K562 (cell line): ENCODE data around the gene ARMC6. TPM values are rescaled to one million over a fixed set of nuclear protein-coding genes. Genes with fewer than 3 reads are reported as not detected.

Source experiments
- ATF1 ChIP-seq, 2 experiments: fragments of 450-650 bp in 1 of 2; IDR thresholded peaks; 2 replicates each; pipeline ENCODE4 v1.6.1; 2016; ENCODE audit warnings: missing compliant biosample characterization in 1 of 2, missing genetic modification characterization in 1 of 2
- ATF6 ChIP-seq: sonication (generic); formaldehyde crosslinking; IDR thresholded peaks from 2 replicates; pipeline ENCODE4 v1.4.0; 2020; ENCODE audit warnings: mild to moderate bottlenecking, missing genetic modification reagents
- BACH1 ChIP-seq: fragments of 200-800 bp; sonication (Bioruptor generic); IDR thresholded peaks from 2 replicates; pipeline ENCODE4 v1.6.1; 2016; ENCODE audit warnings: missing genetic modification characterization, missing compliant biosample characterization
- CBX8 ChIP-seq: fragments of 200-600 bp; sonication (generic); IDR thresholded peaks from 2 replicates; pipeline ENCODE4 v1.6.1; 2012; ENCODE audit warnings: borderline replicate concordance, mixed run types, low read depth, mild to moderate bottlenecking, moderate library complexity, mixed read lengths, low read length, control low read depth, inconsistent platforms; ENCODE audit not compliant: poor library complexity, severe bottlenecking; ENCODE audit errors: extremely low read depth
- CC2D1A ChIP-seq: fragments of 450-650 bp; IDR thresholded peaks from 2 replicates; pipeline ENCODE4 v1.6.1; 2017; ENCODE audit warnings: mild to moderate bottlenecking
- CGGBP1 ChIP-seq: fragments of 250-450 bp; sonication (Bioruptor Pico); IDR thresholded peaks from 2 replicates; pipeline ENCODE4 v1.9.0; 2021; ENCODE audit warnings: mild to moderate bottlenecking
- EP300 ChIP-seq: IDR thresholded peaks from 2 replicates; pipeline ENCODE4 v1.6.1; 2012; ENCODE audit warnings: low read length, improper control_type of control experiment
- HDAC3 ChIP-seq: fragments of 450-650 bp; IDR thresholded peaks from 2 replicates; pipeline ENCODE4 v1.6.1; 2018; ENCODE audit warnings: borderline replicate concordance, mild to moderate bottlenecking, moderate library complexity; ENCODE audit not compliant: partially characterized antibody
- KDM1A ChIP-seq, 2 experiments: fragments of 450-650 bp; IDR thresholded peaks; 2 replicates each; pipeline ENCODE4 v1.6.1; 2016; ENCODE audit warnings: mild to moderate bottlenecking in 2 of 2
- KLF6 ChIP-seq: fragments of 250-450 bp; sonication (Bioruptor Pico); IDR thresholded peaks from 2 replicates; pipeline ENCODE4 v1.4.0; 2020; ENCODE audit warnings: mild to moderate bottlenecking, moderate library complexity, borderline replicate concordance
- MAFG ChIP-seq: fragments of 450-650 bp; conservative IDR thresholded peaks from 2 replicates; pipeline ENCODE4 v1.6.1; 2016; ENCODE audit warnings: missing genetic modification characterization, missing compliant biosample characterization
- MCM3 ChIP-seq: fragments of 450-650 bp; IDR thresholded peaks from 2 replicates; pipeline ENCODE4 v1.6.1; 2016
- NFRKB ChIP-seq: fragments of 450-650 bp; IDR thresholded peaks from 2 replicates; pipeline ENCODE4 v1.6.1; 2016; ENCODE audit warnings: low read depth
- OTX1 ChIP-seq: fragments of 450-650 bp; formaldehyde crosslinking; IDR thresholded peaks from 2 replicates; pipeline ENCODE4 v1.4.0; 2022; ENCODE audit warnings: mild to moderate bottlenecking
- PATZ1 ChIP-seq: fragments of 250-450 bp; sonication (Bioruptor Pico); IDR thresholded peaks from 2 replicates; pipeline ENCODE4 v1.5.0; 2020; ENCODE audit warnings: mild to moderate bottlenecking, borderline replicate concordance
- RBM17 ChIP-seq: fragments of 200-400 bp; formaldehyde crosslinking; IDR thresholded peaks from 2 replicates; pipeline ENCODE4 v1.6.1; 2017; ENCODE audit warnings: low read depth, mild to moderate bottlenecking, low read length, borderline replicate concordance
- RHOXF2B ChIP-seq: fragments of 250-450 bp; sonication (Bioruptor Pico); conservative IDR thresholded peaks from 2 replicates; pipeline ENCODE4 v1.5.1; 2021
- ZKSCAN3 ChIP-seq: fragments of 250-450 bp; sonication (Bioruptor Pico); IDR thresholded peaks from 2 replicates; pipeline ENCODE4 v1.4.0; 2020
- ZNF217 ChIP-seq: sonication (generic); formaldehyde crosslinking; IDR thresholded peaks from 2 replicates; pipeline ENCODE4 v1.8.0; 2022; ENCODE audit warnings: mild to moderate bottlenecking, missing genetic modification reagents
- ZNF395 ChIP-seq: fragments of 200-800 bp; sonication (Bioruptor generic); IDR thresholded peaks from 2 replicates; pipeline ENCODE4 v1.6.1; 2017; ENCODE audit warnings: missing genetic modification characterization, missing compliant biosample characterization
- ZNF589 ChIP-seq: fragments of 200-800 bp; sonication (Bioruptor generic); IDR thresholded peaks from 2 replicates; pipeline ENCODE4 v1.6.1; 2016; ENCODE audit warnings: low read depth, missing genetic modification characterization, missing compliant biosample characterization
- polyA plus RNA-seq, 8 experiments: library from polyadenylated mRNA; depleted of rRNA in 4 of 8; stranded (reverse) in 5 of 8; unstranded in 3 of 8; fragments of >200 nt; fragmentation: Nextera tagmentation in 2 of 8; fragmentation: Illumina TruSeq in 1 of 8; extraction: Ambion mirVana in 2 of 8; extraction: Trizol in 1 of 8; gene quantifications; 2 replicates each; pipeline versions ENCODE4 v1.2.1 to v1.2.3, GENCODE V29; 2011 to 2014; ENCODE audit warnings: inconsistent platforms in 1 of 8, missing spikeins in 1 of 8
- total RNA-seq, 7 experiments: library from RNA; depleted of rRNA in 6 of 7; stranded (reverse); fragments of >200 nt in 6 of 7; fragmentation: Illumina TruSeq in 2 of 7; extraction: Trizol in 2 of 7; gene quantifications; 2 replicates each; pipeline versions ENCODE4 v1.2.1 to v1.2.3, GENCODE V29; 2011 to 2021; ENCODE audit warnings: low replicate concordance in 1 of 7

The ARMC6 gene
- total and polyA plus RNA-seq, 9 of the 15 experiments (the other 6 are each of a cell fraction or from before 2014, with no cell fraction given) = 2.1 to 93.4 (median 63.6) TPM

- TF ChIP-seq ZKSCAN3 (CRISPR knock-in tag) = no peak
- TF ChIP-seq NFRKB = no peak
- no peak for TF ChIP-seq RHOXF2B (CRISPR knock-in tag)
- TF ChIP-seq CGGBP1 (CRISPR knock-in tag) = no peak
- TF ChIP-seq HDAC3 = no peak
- TF ChIP-seq BACH1 = no peak
- peak; percentile 56; the same call in 1 of the 2 replicates for TF ChIP-seq OTX1 (CRISPR knock-in tag)
- TF ChIP-seq ZNF395 (CRISPR knock-in tag) = no peak
- no peak for TF ChIP-seq PATZ1 (CRISPR knock-in tag)
- no peak for TF ChIP-seq EP300
- TF ChIP-seq MCM3 = no peak
- TF ChIP-seq MAFG (tag) = no peak
- no peak for TF ChIP-seq CC2D1A
- TF ChIP-seq CBX8 = no peak
- TF ChIP-seq ZNF589 (CRISPR knock-in tag) = no peak
- no peak for TF ChIP-seq ZNF217 (CRISPR knock-in tag)
- TF ChIP-seq KDM1A (IDR thresholded peaks at IDR 0.05) = no peak
- TF ChIP-seq ATF1 (CRISPR knock-in tag; IDR thresholded peaks at IDR 0.05) = no peak
- peak; percentile 66 for TF ChIP-seq ATF1 (tag; IDR thresholded peaks at IDR 0.05)
- no peak for TF ChIP-seq KLF6 (CRISPR knock-in tag)
- TF ChIP-seq RBM17 = no peak
- no peak; the same call in 1 of the 2 replicates for TF ChIP-seq ATF6
These were observed 811 bp downstream of the ARMC6 start (continued) for GRCh38 chr19:19034204-19034624.
